NCI-H128 (cell line): ENCODE data around the gene ADGRL3.
"Not testable (repeated sequence)": the region's sequence is repeated elsewhere in the genome, so short reads cannot be mapped to it uniquely, and the experiment has no call there.

Experiments
- DNase-seq: peaks from one replicate; lab custom pipeline; 2025; ENCODE audit not compliant: unreplicated experiment; lab: John Stamatoyannopoulos, UW

The ADGRL3 gene

DNA sequence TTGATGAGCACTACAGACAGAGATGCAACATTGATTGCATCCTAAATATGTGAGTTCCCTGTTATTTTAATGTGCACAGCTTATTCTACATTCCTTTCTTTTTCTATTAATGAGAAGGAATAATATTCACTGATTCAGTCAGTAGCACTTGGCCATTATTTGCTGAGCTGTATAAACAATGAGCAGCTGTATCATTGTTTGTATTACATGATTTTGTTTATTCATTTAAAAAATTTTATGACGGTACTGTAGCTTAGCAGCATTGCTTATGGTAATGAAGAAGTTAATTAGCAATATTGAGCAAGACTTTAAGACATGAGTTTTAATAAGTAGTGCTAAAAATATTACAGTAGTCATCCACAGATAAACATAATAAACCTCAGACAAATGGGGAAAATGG is 582.0 kb downstream of the ADGRL3 start:
- no peak for DNase-seq

DNA sequence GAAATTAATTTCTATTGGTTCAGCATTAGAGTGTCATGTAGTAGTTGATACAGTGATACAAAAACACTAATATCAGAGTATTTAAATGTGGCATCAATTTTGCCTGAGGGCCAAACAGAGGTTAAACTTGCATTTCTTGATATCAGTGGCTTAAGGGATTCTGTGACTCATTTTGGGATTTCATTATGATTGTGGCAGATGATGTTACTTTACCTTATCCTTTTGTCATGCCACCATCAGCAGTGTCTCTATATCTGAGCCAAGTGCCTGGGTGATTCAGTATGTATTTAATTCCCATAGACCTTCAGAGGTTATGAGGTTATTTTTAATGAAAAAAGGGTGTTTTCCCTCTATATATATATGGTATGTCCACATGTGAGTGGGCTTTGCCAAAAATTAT is 582.9 kb downstream of the ADGRL3 start:
- DNase-seq, result no peak

DNA sequence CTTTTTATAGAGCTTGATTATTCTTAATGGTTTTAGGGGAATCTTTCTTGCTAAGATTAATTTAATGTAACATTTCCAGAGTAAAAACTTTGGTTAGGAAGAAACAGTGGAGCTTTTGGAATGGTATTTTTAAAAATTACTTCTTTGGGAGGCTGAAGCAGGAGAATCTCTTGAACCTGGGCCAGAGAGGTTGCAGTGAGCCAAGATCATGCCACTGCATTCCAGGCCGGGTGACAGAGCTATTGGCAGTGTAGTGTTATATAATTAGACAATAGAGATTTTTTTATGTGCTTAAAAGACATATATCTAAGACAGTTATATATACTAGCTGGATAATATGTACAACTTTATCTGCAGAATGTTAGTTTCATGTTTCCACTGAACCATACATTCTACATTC is 585.6 kb downstream of the ADGRL3 start:
- DNase-seq, result no peak

DNA sequence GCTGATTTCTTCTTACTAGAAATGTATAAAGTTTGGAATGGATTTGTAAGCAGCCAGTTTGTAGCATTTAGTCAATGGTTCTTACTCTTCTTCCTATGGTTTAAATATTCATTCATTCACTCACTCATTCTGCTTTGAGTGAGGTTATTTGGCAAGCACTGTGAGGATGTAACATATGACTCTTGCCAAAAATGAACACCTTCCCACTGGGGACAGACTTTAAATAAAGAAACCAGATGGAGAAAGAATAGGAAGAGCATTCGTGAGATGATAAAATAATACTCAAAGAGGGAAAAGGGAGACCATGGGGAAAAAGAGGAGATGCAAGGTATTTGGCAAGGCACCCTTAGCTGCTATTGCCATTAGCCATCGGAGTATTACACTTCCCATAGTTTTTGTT is 586.1 kb downstream of the ADGRL3 start:
- no peak for DNase-seq

DNA sequence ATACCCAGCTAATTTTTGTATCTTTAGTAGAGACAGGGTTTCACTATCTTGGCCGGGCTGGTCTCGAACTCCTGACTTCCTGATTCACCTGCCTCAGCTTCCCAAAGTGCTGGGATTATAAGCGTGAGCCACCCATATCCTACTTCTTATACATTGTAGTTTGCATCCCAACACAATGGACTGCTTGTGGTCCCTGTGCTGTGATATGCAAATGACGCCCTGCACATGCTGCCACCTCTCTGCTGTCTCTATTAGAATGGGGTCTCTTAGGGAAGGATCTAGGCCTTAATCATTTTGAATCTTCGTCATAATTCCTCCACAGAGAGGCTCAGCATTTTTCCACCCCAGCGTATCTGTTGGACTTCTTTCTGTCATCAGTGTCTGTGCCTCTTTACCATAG is 595.9 kb downstream of the ADGRL3 start:
- no peak for DNase-seq

DNA sequence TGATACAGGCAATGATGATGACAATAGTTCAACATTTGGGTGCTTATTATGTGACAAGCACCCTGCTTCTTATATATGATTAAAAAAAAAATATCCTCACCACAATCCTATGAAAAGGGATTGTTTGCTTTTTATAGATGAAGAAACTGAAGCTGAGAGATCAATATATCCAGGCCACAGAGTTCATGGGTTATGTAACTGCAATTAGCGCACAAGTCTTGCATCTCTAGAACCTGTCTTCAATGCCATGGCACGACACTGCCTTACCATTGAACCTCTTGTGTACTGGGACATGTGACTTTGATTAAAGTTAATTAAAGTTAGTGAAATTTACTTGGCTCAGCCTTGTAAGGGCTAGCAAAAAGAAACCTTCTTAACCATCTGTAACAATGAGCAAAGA is 599.7 kb downstream of the ADGRL3 start:
- DNase-seq, result no peak

DNA sequence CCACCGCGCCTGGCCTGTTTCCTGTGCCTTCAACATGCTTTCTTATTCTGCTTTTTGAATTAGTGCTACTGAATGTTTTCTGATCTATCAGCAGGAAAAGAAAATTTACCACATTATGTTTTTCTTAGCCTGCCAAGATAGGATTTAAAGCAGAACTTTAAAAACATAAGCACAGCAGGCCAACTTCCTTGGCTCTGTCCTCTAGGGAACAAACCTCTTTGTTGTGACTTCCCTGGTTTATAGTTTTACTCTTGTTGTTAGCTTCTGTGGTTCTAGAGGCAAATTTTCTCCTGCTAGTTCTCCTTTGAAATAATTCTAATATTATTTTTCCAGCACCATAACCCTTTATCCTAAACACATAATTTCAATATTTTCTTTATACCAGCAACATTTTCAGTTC is 605.1 kb downstream of the ADGRL3 start:
- DNase-seq, result no peak

DNA sequence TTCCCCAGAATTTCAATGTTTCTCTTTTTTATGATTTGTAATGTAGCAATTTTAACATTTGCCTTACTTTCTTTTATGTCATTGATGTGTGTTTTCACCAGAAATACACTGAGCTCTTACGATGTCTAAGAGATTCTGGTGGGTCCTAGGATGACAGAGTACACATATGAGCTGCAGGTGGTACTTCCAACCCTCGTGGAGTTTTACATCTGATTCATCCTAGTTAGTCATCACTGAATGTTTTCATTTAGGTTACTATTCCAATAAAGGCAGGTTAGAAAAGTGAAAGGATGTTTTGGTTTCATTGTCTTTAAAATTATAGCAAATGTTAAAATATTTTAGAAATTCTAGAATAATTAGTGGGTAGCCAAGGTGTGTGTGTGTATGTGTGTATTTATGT is 605.9 kb downstream of the ADGRL3 start:
- DNase-seq, result no peak

DNA sequence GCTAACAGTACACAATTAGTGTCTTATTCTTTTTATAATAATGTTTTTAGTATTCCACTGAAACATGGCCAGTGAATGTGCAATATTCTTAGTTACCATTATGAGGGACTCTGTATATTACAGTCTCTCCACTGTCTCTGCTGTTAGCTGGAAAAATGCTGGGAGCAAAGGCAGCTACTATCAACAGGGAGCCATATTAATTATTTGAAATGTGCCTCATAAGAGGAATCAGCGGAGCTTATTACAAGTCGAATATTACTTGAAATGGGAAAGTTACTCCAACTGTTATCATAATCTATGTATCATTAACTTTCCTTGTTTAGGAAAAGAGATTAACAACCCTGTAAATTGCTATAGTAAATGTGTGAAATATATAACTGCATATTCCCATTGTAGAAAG is 612.0 kb downstream of the ADGRL3 start:
- no peak for DNase-seq

DNA sequence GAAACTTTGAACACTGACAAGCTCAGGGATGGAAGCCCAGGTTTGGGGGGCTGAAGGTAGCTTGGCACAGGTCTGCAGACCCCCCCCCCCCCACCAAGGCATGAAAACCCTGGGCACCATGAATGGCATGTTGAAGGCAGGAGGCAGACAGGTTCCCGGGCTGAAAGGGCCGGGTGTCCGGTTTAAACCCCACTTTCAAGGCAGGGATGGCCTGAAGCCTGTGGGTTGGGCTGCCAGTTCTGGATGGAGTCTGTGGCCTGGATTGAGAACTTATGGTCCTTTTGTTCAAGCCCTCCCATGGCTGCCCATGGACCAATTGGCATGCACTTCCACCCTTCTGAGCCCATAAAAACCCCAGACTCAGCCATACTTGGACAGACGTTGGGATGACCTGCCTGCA is 616.9 kb downstream of the ADGRL3 start:
- no peak for DNase-seq

DNA sequence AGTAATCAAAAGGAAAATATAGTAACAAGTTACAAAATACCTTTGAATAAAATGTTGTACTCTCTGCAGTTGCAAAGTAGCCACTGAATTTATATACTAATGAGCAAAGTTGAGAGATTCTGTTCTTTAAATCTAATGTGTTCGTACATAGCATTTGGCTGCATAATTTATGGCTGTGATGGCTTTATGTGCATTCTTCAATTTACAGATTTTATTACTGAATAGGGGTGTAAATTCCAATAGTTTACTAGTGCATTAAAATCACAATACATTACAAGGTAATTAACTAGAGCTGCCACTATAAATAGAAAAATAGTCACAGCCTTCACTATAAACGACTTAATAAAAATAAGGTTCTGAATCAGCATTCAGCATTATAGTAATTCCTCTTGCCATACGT is 620.0 kb downstream of the ADGRL3 start:
- no peak for DNase-seq

DNA sequence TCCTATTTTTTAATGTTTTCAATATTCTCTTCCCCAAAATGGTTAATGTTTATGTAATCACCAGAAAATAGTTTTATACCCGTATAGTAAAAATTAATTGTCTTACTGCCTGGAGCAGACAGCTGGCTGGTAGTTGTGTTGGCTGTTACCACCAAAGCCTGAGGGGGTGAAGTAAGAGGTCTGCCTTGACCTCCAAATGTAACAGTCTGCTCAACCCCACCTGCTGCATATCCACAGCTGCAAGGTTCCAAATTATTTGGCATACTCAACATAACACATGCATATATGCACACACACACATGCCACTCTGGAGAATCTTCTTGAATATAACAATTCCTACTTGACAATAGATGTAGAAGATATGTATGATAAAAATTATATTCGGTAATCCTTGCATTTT is 624.3 kb downstream of the ADGRL3 start:
- no peak for DNase-seq

DNA sequence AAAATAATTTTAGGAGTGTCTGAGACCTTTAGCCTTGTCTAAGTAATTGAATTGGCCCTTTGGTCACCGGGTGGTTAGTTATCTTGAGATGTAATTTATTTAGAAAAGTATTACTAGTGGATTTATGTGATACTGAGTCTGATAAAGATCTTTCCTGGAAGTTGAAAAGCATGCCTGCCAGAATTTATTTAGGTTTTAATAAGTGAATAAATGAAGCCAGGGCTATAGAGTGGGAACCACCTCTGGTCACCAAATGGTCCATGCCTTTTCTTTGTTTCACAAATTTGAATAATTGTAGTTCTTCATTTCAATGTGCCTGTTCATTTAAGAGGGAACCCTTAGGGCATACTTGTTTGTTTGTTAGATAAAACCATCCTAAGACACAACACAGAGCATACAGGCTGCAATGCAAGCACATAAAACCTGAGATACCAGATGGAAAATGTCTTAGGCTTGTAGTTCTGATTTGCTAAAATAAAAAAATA is 627.8 kb downstream of the ADGRL3 start:
- DNase-seq, result no peak

DNA sequence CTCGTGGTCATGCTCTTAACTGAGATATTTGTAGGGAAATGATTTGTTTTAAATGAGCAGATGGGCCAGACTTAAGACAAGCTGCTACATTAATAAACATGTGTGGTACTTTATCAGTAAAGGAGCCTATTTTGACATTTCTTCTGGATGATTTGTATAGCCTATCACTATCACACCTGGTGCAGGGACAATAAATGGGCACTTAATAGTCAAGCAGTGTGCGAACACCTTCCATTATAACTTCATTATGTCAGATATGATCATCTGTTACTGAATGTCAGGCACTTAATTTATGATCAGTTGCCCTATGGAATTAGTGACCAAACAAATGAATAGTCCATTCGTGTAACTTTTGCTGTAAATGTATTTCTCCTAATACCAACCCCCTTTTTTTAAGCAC is 628.8 kb downstream of the ADGRL3 start:
- DNase-seq, result no peak

DNA sequence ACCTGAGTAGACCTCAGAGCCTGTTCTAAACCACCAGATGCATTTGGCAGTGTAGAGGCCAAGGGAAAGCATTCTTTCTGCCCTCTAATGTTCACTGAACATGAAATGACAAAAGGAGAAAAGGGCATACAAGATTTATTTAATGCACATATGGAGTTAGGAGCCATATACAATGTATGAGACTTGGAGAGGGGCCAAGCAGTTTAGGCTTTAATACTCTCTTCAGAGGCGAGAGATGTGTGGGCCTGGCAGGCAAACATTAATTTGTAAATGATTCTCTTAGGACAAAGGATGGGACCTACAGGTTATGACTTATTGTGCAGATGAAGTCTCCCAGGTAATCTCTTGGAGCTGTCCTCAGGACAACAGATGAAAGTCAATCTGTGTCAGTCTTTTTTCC is 631.9 kb downstream of the ADGRL3 start:
- no peak for DNase-seq

DNA sequence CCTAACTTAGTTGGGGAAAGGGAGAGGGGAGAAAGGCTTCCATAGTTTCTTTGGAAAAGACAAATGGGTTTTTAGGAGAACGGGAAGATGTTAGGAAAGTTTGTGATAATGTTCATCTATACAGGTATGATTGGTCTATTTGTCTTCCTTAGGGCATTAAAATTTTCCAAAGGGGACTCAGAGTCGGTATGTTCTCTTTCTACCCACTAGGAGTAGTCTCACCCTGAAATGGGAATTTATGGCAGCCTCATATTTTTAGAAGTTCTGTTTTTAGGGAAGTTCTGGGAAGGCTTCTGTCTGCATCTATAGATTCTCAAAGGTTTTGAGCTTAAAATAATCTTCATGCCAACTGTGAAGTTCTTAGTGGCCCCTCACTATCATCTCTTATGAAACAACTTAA is 637.3 kb downstream of the ADGRL3 start:
- no peak for DNase-seq

DNA sequence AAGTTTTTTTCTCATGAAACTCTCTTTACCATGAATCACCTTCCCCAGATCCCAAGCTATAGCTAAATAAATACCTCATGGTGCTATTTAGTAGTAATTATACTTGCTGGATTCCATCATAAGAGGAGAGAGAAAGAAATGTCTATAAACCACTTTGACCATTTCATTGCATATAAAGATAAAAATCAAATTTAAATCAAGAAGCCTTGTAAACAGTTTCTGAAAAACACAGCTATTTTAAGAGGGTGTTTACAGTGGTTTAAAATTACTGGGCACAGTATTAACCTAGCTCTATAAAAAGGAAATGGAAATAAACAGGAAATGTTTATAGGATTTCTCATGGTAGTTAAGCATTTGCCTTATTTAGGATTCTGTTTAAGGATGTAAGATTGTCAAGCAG is 637.9 kb downstream of the ADGRL3 start:
- DNase-seq, result no peak

DNA sequence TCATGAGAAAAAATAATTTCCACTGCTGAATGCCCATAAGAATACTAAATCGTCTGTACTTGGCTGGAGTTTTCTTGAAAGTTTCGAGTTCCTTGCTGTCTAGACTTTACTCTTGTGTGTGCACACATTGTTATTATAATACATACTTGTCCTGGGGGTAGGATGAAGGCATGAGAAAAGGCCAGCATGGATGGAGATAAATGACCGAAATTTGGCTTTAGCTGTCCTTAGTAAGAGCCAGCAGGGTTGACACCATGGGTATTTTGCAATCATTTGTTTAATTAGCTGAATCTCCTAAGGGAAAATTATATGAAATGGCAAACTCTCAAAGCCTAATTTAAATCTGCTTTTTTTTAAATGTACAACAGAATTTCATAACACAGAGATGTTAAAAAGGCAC is 641.6 kb downstream of the ADGRL3 start:
- DNase-seq, result no peak

DNA sequence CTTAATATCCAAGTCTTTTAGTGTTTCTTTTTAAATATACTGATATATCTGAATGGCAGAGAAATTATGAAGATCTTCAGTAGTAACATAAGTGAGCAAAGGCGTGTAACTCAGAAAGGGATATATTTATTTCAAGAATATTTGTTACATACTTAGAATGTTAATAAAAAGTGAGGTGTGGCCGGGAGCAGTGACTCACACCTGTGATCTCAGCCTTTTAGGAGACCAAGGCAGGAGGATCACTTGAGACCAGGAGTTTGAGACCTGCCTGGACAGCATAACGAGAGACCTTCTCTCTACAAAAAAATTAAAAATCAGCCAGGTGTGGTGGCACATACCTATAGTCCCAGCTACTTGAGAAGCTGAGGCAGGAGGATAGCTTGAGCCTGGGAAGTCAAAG is 651.0 kb downstream of the ADGRL3 start:
- no peak for DNase-seq

DNA sequence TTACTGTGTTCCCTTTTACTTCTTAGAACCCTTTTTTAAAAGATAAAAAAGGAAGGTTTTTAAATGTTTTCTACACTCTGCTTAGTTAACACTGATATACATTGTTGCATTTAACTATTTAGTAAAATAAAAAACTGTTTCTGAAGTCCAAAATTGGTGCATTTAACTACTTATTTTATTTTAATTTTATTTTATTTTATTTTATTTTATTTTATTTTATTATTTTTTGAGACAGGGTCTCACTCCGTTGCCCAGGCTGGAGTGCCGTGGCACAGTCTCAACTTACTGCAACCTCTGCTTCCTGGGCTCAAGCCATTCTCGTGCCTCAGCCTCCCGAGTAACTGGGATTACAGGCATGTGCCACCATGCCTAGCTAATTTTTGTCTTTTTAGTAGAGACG is 652.0 kb downstream of the ADGRL3 start:
- DNase-seq, result not testable (repeated sequence)

DNA sequence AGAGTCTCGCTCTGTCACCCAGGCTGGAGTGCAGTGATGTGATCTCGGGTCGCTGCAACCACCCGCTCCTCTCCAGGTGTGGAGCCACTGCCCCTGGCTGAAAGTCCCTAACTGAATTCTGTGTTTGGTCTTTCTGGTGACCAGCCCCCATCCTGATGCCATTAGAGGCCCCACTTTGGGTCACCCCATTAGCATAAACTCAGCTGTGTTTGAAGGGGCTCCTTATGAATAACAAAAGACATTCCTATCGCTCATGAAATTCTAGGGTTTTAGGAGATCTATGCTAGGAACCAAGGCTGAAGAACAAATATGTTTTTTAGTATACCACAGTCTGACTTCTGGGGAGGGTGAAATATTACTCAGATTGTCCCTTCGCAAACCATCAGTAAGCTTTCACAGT is 652.9 kb downstream of the ADGRL3 start:
- no peak for DNase-seq

DNA sequence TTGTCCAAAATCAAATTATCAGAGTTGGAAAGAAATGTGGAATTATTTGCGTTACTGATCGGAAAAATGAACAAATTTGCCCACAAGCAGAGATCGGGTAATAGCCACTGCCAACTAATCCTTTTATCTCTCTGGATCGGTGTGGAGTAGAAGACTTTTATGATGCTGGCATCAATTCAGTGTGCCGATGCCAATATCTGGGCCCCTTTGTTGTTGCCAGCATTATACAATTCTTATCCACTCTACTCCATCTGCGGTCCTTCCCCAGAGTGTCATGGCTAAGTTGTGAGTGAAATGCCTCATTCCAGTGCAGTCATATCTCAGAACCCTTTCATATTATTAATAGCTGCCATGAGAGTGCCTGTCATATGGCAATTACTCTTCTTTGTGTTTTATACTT is 660.2 kb downstream of the ADGRL3 start:
- no peak for DNase-seq

DNA sequence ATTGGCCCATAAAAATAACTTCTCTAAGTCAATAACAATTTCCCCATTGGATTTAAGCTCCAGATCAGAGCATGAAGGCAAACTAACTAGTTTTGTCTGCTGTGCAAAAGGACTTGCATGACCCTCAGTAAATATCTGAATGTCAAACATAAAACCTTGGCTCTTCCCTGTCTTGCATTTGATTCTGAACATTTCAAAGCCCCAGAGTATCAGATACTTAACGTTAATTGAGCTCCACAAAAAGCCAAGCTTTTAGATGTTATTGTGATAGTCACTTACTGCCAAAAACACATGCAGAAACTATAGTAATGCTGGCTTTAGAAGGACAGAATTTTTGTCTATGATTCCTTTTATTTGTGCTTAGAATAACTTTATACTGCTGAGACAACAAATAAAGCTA is 664.2 kb downstream of the ADGRL3 start:
- no peak for DNase-seq

DNA sequence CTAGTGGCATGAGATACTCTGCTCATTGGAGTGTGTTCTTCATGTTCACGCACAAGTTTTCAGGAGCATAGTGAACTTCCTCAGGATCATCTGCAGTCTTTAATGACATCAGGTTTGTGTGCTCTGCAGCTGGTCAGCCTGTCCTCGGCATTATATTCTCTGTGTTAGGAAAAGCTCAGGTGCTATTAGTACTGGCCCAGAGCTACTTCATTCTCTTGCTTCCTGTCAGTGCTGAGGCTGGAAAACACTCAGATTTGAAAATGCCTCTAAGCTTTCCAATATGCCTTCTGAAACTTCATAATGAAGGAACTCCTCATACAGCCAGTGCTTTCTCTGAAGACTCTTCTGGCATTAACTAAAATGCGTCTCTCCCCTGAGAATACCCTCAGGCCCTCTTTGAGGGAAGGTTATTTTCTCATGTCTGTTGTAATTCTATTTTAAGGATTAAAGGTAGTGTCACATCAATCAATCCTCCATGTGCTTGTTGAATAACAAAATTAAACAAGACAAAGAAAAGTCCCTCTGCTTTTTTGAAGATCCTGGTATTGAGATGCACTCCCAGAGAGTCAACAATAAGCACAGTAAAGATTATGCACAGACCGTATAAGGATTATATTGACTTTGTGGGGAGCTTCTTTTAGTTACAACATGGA is 666.4 kb downstream of the ADGRL3 start:
- DNase-seq, result no peak
